ENCODE measurements around the gene ACVR1C. TPM values are rescaled to one million over a fixed set of nuclear protein-coding genes. Genes with fewer than 3 reads are reported as not detected.

The ACVR1C gene
- total RNA-seq, 1 experiment from 2014 or later: 1.2 TPM

- no peak for TF ChIP-seq PREB (CRISPR knock-in tag; IDR thresholded peaks at IDR 0.05; ENCODE audit: borderline replicate concordance)
Observed at GRCh38 chr2:157509744-157510143, 118.9 kb downstream of the ACVR1C start (continued).

GRCh38 chr2:157508676-157509075 lies 120.0 kb downstream of the ACVR1C start:
- peaks cover 8% of the 10 kb centered on the region; the same call in 1 of the 2 replicates for H3K27me3 Mint-ChIP-seq (ENCODE audit: low read depth)
- H3K4me3 Mint-ChIP-seq: no peak overlapping the region
- CTCF ChIA-PET: interaction anchor here (0.6 to 1.1 kb wide), 2 partner anchors 345 to 516 kb away, joined by 3 read pairs; no protein-coding TSS in a partner anchor
- H3K4me1 Mint-ChIP-seq: no peaks in the 10 kb centered on the region
- no peak for ATAC-seq
- peaks cover 23% of the 10 kb centered on the region for H3K9me3 Mint-ChIP-seq
- no peak for DNase-seq (ENCODE audit: low spot score)
- TF ChIP-seq STAT6 (CRISPR knock-in tag; conservative IDR thresholded peaks at IDR 0.05; ENCODE audit: low read depth) (no peak), ATF3 (CRISPR knock-in tag; conservative IDR thresholded peaks at IDR 0.05) (no peak), ZNF232 (CRISPR knock-in tag; IDR thresholded peaks at IDR 0.05) (no peak), ZNF532 (CRISPR knock-in tag; IDR thresholded peaks at IDR 0.05; ENCODE audit: borderline replicate concordance) (no peak), ESRRA (CRISPR knock-in tag; IDR thresholded peaks at IDR 0.05; ENCODE audit: borderline replicate concordance) (no peak), MXD4 (CRISPR knock-in tag; IDR thresholded peaks at IDR 0.05; ENCODE audit: borderline replicate concordance) (no peak), CREB1 (CRISPR knock-in tag; IDR thresholded peaks at IDR 0.05) (no peak), SMAD4 (CRISPR knock-in tag; IDR thresholded peaks at IDR 0.05) (no peak), ZNF281 (CRISPR knock-in tag; IDR thresholded peaks at IDR 0.05) (no peak), HMGA2 (CRISPR knock-in tag; IDR thresholded peaks at IDR 0.05) (no peak), ZNF396 (CRISPR knock-in tag; IDR thresholded peaks at IDR 0.05; ENCODE audit: borderline replicate concordance) (no peak), GRHL2 (CRISPR knock-in tag; IDR thresholded peaks at IDR 0.05; ENCODE audit: insufficient replicate concordance, severe bottlenecking) (no peak), ZNF263 (CRISPR knock-in tag; IDR thresholded peaks at IDR 0.05; ENCODE audit: low read depth) (no peak), PRDM15 (CRISPR knock-in tag; IDR thresholded peaks at IDR 0.05) (no peak), RORB (CRISPR knock-in tag; IDR thresholded peaks at IDR 0.05) (no peak), GABPB1 (CRISPR knock-in tag; IDR thresholded peaks at IDR 0.05) (no peak), NR2C2 (CRISPR knock-in tag; IDR thresholded peaks at IDR 0.05) (no peak), NR3C1 (CRISPR knock-in tag; conservative IDR thresholded peaks at IDR 0.05; ENCODE audit: low read depth) (no peak)
- peaks cover 12% of the 10 kb centered on the region for H3K36me3 Mint-ChIP-seq
- POLR2A ChIA-PET: no interaction called here
- no peak overlapping the region for H3K27ac Mint-ChIP-seq
